Liver (tissue), 3 donors: ENCODE results near the gene RAN.
"Not testable (repeated sequence)": the region's sequence is repeated elsewhere in the genome, so short reads cannot be mapped to it uniquely, and the experiment has no call there.

ENCODE experiments used
- CTCF ChIP-seq: fragments of 150-350 bp; IDR thresholded peaks from 2 replicates; pipeline ENCODE4 v1.5.1; 2017; ENCODE audit warnings: improper control_type of control experiment, low read depth, low read length; ENCODE audit not compliant: missing input control
- FOXA1 ChIP-seq: IDR thresholded peaks from 2 replicates; pipeline ENCODE4 v1.6.1; 2016; ENCODE audit warnings: antibody characterized with exemption
- GABPA ChIP-seq, 2 donors: IDR thresholded peaks in 1 of 2; conservative IDR thresholded peaks in 1 of 2; 2 replicates each; pipeline ENCODE4 v1.6.1; 2016; ENCODE audit warnings: antibody characterized with exemption in 2 of 2, mild to moderate bottlenecking in 1 of 2, moderate library complexity in 1 of 2
- HNF4G ChIP-seq: IDR thresholded peaks from 2 replicates; pipeline ENCODE4 v1.6.1; 2016; ENCODE audit warnings: antibody characterized with exemption
- JUND ChIP-seq, 2 donors: IDR thresholded peaks; 2 replicates each; pipeline ENCODE4 v1.6.1; 2016; ENCODE audit warnings: antibody characterized with exemption in 2 of 2
- RAD21 ChIP-seq, 2 donors: IDR thresholded peaks; 2 replicates each; pipeline ENCODE4 v1.6.1; 2016; ENCODE audit warnings: antibody characterized with exemption in 2 of 2, mild to moderate bottlenecking in 2 of 2
- REST ChIP-seq: IDR thresholded peaks from 2 replicates; pipeline ENCODE4 v1.6.1; 2016; ENCODE audit warnings: antibody characterized with exemption, mild to moderate bottlenecking
- SP1 ChIP-seq: IDR thresholded peaks from 2 replicates; pipeline ENCODE4 v1.6.1; 2018; ENCODE audit warnings: antibody characterized with exemption, mild to moderate bottlenecking
- TAF1 ChIP-seq: conservative IDR thresholded peaks from 2 replicates; pipeline ENCODE4 v1.6.1; 2016; ENCODE audit warnings: antibody characterized with exemption, mild to moderate bottlenecking
- YY1 ChIP-seq: IDR thresholded peaks from 2 replicates; pipeline ENCODE4 v1.6.1; 2016; ENCODE audit warnings: antibody characterized with exemption, mild to moderate bottlenecking
- TF ChIP-seq, protein P1 (sequence below): IDR thresholded peaks from 2 replicates; pipeline ENCODE4 v1.6.1; 2016; ENCODE audit warnings: antibody characterized with exemption
- TF ChIP-seq, protein P2 (sequence below): IDR thresholded peaks from 2 replicates; pipeline ENCODE4 v1.6.1; 2016; ENCODE audit warnings: antibody characterized with exemption
- TF ChIP-seq, protein P3 (sequence below): IDR thresholded peaks from 2 replicates; pipeline ENCODE4 v1.6.1; 2016; ENCODE audit warnings: antibody characterized with exemption
- donor health status: healthy.
- donor health status: healthy.

DNA sequence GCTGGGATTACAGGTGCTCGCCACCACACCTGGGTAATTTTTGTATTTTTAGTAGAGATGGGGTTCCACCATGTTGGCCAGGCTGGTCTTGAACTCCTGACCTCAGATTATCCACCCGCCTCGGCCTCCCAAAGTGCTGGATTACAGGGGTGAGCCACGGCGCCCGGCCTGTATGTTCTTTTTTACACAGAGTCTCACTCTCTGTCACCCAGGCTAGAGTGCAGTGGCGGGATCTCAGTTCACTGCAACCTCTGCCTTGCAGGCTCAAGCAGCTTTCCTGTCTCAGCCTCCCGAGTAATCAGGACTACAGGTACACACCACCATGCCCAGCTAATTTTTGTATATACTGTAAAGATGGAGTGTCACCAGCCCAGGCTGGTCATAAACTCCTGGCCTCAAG, 9.1 kb upstream of the RAN start:
- not testable (repeated sequence) for TF ChIP-seq CTCF; YY1; SP1; JUND (IDR thresholded peaks at IDR 0.05); RAD21 (IDR thresholded peaks at IDR 0.05); TAF1; HNF4G; GABPA (IDR thresholded peaks at IDR 0.05 in 1 of 2, conservative IDR thresholded peaks at IDR 0.05 in 1 of 2); FOXA1; REST
- TF ChIP-seq, protein P1, sequence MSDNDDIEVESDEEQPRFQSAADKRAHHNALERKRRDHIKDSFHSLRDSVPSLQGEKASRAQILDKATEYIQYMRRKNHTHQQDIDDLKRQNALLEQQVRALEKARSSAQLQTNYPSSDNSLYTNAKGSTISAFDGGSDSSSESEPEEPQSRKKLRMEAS, result not testable (repeated sequence)
- TF ChIP-seq, protein P2, sequence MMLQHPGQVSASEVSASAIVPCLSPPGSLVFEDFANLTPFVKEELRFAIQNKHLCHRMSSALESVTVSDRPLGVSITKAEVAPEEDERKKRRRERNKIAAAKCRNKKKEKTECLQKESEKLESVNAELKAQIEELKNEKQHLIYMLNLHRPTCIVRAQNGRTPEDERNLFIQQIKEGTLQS, result not testable (repeated sequence)
- TF ChIP-seq, protein P3, sequence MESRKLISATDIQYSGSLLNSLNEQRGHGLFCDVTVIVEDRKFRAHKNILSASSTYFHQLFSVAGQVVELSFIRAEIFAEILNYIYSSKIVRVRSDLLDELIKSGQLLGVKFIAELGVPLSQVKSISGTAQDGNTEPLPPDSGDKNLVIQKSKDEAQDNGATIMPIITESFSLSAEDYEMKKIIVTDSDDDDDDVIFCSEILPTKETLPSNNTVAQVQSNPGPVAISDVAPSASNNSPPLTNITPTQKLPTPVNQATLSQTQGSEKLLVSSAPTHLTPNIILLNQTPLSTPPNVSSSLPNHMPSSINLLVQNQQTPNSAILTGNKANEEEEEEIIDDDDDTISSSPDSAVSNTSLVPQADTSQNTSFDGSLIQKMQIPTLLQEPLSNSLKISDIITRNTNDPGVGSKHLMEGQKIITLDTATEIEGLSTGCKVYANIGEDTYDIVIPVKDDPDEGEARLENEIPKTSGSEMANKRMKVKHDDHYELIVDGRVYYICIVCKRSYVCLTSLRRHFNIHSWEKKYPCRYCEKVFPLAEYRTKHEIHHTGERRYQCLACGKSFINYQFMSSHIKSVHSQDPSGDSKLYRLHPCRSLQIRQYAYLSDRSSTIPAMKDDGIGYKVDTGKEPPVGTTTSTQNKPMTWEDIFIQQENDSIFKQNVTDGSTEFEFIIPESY, result not testable (repeated sequence)
